Ovary (tissue), 9 donors: ENCODE results near the gene DNAJC12. TPM values are rescaled to one million over a fixed set of nuclear protein-coding genes. Genes with fewer than 3 reads are reported as not detected.

ENCODE experiments used
- DNase-seq, 5 donors: peaks; one replicate each; pipeline ENCODE4 v3.0.0-alpha.2; 2019 to 2020
- H3K27ac ChIP-seq, 2 donors: fragments of 200-600 bp; one replicate each; pipeline versions ENCODE4 v1.5.1 to v1.8.0; 2019 to 2022
- H3K27me3 ChIP-seq: fragments of 200-600 bp; one replicate; pipeline ENCODE4 v1.8.0; 2022
- H3K36me3 ChIP-seq: fragments of 200-600 bp; sonication (generic); one replicate; pipeline ENCODE4 v1.5.1; 2019
- H3K4me1 ChIP-seq: one replicate; pipeline ENCODE4 v1.8.1; 2013; ENCODE audit warnings: mild to moderate bottlenecking, moderate library complexity; ENCODE audit not compliant: insufficient read depth
- H3K4me3 ChIP-seq: fragments of 200-600 bp; sonication (generic); one replicate; pipeline ENCODE4 v1.5.1; 2017
- H3K9me3 ChIP-seq, 2 donors: fragments of 200-600 bp in 1 of 2; sonication (generic) in 1 of 2; one replicate each; pipeline versions ENCODE4 v1.5.1 to v1.8.1; 2013 to 2019; ENCODE audit warnings: mild to moderate bottlenecking in 1 of 2, moderate library complexity in 1 of 2
- CTCF ChIP-seq, 3 donors: fragments of 450-650 bp in 2 of 3; fragments of 200-600 bp in 1 of 3; IDR thresholded peaks; one replicate each; pipeline versions ENCODE4 v1.5.1 to v1.8.0; 2016 to 2022; ENCODE audit warnings: antibody characterized with exemption in 3 of 3, mild to moderate bottlenecking in 1 of 3
- EP300 ChIP-seq: sonication (generic); formaldehyde crosslinking; IDR thresholded peaks from one replicate; pipeline ENCODE4 v1.6.1; 2017; ENCODE audit warnings: antibody characterized with exemption
- POLR2A ChIP-seq: fragments of 450-650 bp; IDR thresholded peaks from one replicate; pipeline ENCODE4 v1.6.1; 2017; ENCODE audit warnings: antibody characterized with exemption, mild to moderate bottlenecking, moderate library complexity
- WGBS, 3 donors: extraction: QIAGEN DNeasy Blood & Tissue Kit in 1 of 3; methylation state at CpG; one replicate each; pipeline versions ENCODE4 v1.1.5 to v1.1.7; 2013 to 2017; 5-methylcytosine and 5-hydroxymethylcytosine counted together
- intact Hi-C, 4 donors: fragments of 100-400 bp; cut with DNase I; formaldehyde crosslinking; loops; one replicate each; pipeline versions ENCODE4 v1.11.0 to v1.15.1; 2022 to 2023
- polyA plus RNA-seq, 2 donors: library from polyadenylated mRNA; stranded (reverse); fragments of 200-250 nt in 1 of 2; fragments of 350-450 nt in 1 of 2; fragmentation: Illumina TruSeq in 1 of 2; extraction: RNeasy Lipid Tissue Mini Kit (QIAGEN cat#74804) in 1 of 2; gene quantifications; one replicate each; pipeline ENCODE4 v1.2.3, GENCODE V29; 2013 to 2014
- total RNA-seq, 7 donors: library from RNA; depleted of rRNA in 2 of 7; stranded (reverse); fragments of >200 nt in 2 of 7; fragmentation: NEBNext Ultra II Directional in 3 of 7; extraction: Animal tissue kit (Norgen Biotek cat#: 25700) in 3 of 7; gene quantifications; one replicate each; pipeline versions ENCODE4 v1.1.0 to v1.2.4, GENCODE V29; 2016 to 2023
- donor health status: DM: no; HTN: no; CAD: no; lungs with moderate emphysema.
- donor health status: DM: no; HTN: no; CAD: no.
- donor health status: Bipolar disorder and iron deficiency.
- donor health status: DM: yes; HTN: yes; CAD: no.
- donor health status: DM: no; HTN: no; CAD: no.
- donor health status: DM: yes; HTN: yes; CAD: no.

The DNAJC12 gene
- total and polyA plus RNA-seq, 9 donors = 8.3 to 17.5 (median 11.2) TPM

- DNase-seq = no peak
- Histone ChIP-seq H3K9me3 (no peaks in the 10 kb centered on the region), H3K27ac (no peak overlapping the region), H3K4me1 (no peaks in the 10 kb centered on the region), H3K27me3 (no peaks in the 10 kb centered on the region), H3K36me3 (no peaks in the 10 kb centered on the region), H3K4me3 (no peak overlapping the region)
- TF ChIP-seq EP300 = no peak
- TF ChIP-seq CTCF (IDR thresholded peaks at IDR 0.05) = no peak
- TF ChIP-seq POLR2A = no peak
- intact Hi-C loops = no loop called here
- WGBS, 3 donors = 79 to 83% (median 82%) methylated on average over 4 of the region's 4 CpGs
Measured at GRCh38 chr10:67812007-67812406, 26.0 kb downstream of the DNAJC12 start.

- Histone ChIP-seq H3K9me3 (no peaks in the 10 kb centered on the region), H3K36me3 (no peaks in the 10 kb centered on the region), H3K4me1 (no peaks in the 10 kb centered on the region), H3K4me3 (no peak overlapping the region), H3K27me3 (no peaks in the 10 kb centered on the region), H3K27ac (no peak overlapping the region)
- DNase-seq = no peak
- no peak for TF ChIP-seq CTCF (IDR thresholded peaks at IDR 0.05)
- TF ChIP-seq POLR2A = no peak
- no peak for TF ChIP-seq EP300
- 97 to 100% (median 98%) methylated on average over 2 of the region's 2 CpGs for WGBS, 3 donors
- intact Hi-C loops = no loop called here
Measured at GRCh38 chr10:67809107-67809506, 28.9 kb downstream of the DNAJC12 start.

GRCh38 chr10:67808704-67809103, 29.3 kb downstream of the DNAJC12 start:
- Histone ChIP-seq H3K4me1 (no peaks in the 10 kb centered on the region), H3K4me3 (no peak overlapping the region), H3K27ac (no peak overlapping the region), H3K9me3 (no peaks in the 10 kb centered on the region), H3K36me3 (no peaks in the 10 kb centered on the region), H3K27me3 (no peaks in the 10 kb centered on the region)
- DNase-seq = no peak
- no peak for TF ChIP-seq CTCF (IDR thresholded peaks at IDR 0.05)
- TF ChIP-seq POLR2A = no peak
- no peak for TF ChIP-seq EP300
- intact Hi-C loops = no loop called here
- WGBS, 3 donors = 71 to 81% (median 79%) methylated on average over 1 of the region's 1 CpG

- TF ChIP-seq POLR2A (no peak), EP300 (no peak), CTCF (IDR thresholded peaks at IDR 0.05) (no peak)
- intact Hi-C loops = no loop called here
- WGBS, 3 donors = 75 to 78% (median 77%) methylated on average over 4 of the region's 4 CpGs
- Histone ChIP-seq H3K9me3 (no peaks in the 10 kb centered on the region), H3K4me1 (no peaks in the 10 kb centered on the region), H3K4me3 (no peak overlapping the region), H3K27me3 (no peaks in the 10 kb centered on the region), H3K27ac (no peak overlapping the region), H3K36me3 (no peaks in the 10 kb centered on the region)
- DNase-seq = no peak
Measured at GRCh38 chr10:67807855-67808456, 30.0 kb downstream of the DNAJC12 start.

DNA sequence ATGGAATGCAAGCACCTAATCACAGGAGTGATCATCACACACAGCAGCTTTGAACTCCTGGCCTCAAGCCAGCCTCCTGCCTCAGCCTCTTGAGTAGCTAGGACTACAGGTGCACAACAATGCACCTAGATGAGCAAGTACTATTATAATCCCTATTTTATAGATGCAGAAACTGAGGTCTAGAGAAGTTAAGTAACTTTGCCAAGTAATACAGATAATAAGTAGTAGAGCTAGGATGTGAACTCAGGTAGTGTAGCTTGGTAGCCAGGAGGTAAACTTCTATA, 33.7 kb downstream of the DNAJC12 start:
- no peak for DNase-seq
- Histone ChIP-seq H3K4me3 (no peak overlapping the region), H3K4me1 (no peaks in the 10 kb centered on the region), H3K9me3 (no peaks in the 10 kb centered on the region), H3K27me3 (no peaks in the 10 kb centered on the region), H3K36me3 (no peaks in the 10 kb centered on the region), H3K27ac (no peak overlapping the region)
- intact Hi-C loops = no loop called here
- TF ChIP-seq CTCF (IDR thresholded peaks at IDR 0.05) = no peak
- TF ChIP-seq EP300 = no peak
- TF ChIP-seq POLR2A = no peak
